OCI-LY1 (cell line): ENCODE data around the gene MAJIN.

Experiments used
- H2AFZ ChIP-seq: fragments of 200-600 bp; sonication (generic), shearing (Covaris generic); 2 replicates; pipeline ENCODE4 v1.6.0; 2014; ENCODE audit warnings: antibody characterized with exemption, mild to moderate bottlenecking, low read length
- H3F3A ChIP-seq: fragments of 200-600 bp; sonication (generic), shearing (Covaris generic); 2 replicates; pipeline ENCODE4 v1.6.0; 2014; ENCODE audit warnings: mild to moderate bottlenecking, antibody characterized with exemption, low read length, moderate library complexity; ENCODE audit not compliant: insufficient read depth
- H3K27ac ChIP-seq: fragments of 200-600 bp; sonication (generic); 2 replicates; pipeline ENCODE4 v1.5.1; 2014; ENCODE audit warnings: low read length, mixed run types, mild to moderate bottlenecking, low read depth; ENCODE audit not compliant: poor library complexity, severe bottlenecking
- H3K27me3 ChIP-seq: fragments of 200-600 bp; sonication (generic); 2 replicates; pipeline ENCODE4 v1.6.0; 2014; ENCODE audit warnings: antibody characterized with exemption, mild to moderate bottlenecking, low read length, moderate library complexity; ENCODE audit not compliant: insufficient read depth
- H3K36me3 ChIP-seq: fragments of 200-600 bp; sonication (generic); 2 replicates; pipeline ENCODE4 v1.6.1; 2014; ENCODE audit warnings: mild to moderate bottlenecking, antibody characterized with exemption, low read length, moderate library complexity, mixed read lengths; ENCODE audit not compliant: insufficient read depth
- H3K4me1 ChIP-seq: fragments of 200-600 bp; sonication (generic); 2 replicates; pipeline ENCODE4 v1.5.1; 2014; ENCODE audit warnings: mild to moderate bottlenecking, low read length, moderate library complexity; ENCODE audit not compliant: insufficient read depth, severe bottlenecking
- H3K4me2 ChIP-seq: fragments of 200-600 bp; sonication (generic), shearing (Covaris generic); 2 replicates; pipeline ENCODE4 v1.6.1; 2014; ENCODE audit warnings: low read length
- H3K4me3 ChIP-seq: fragments of 200-600 bp; sonication (generic); 2 replicates; pipeline ENCODE4 v1.5.1; 2014; ENCODE audit warnings: low read length, low read depth, mild to moderate bottlenecking, mixed read lengths; ENCODE audit not compliant: poor library complexity, severe bottlenecking
- H3K79me2 ChIP-seq: fragments of 200-600 bp; shearing (Covaris generic); 2 replicates; pipeline ENCODE4 v1.6.1; 2016; ENCODE audit warnings: mixed run types, low read length, mixed read lengths; ENCODE audit not compliant: insufficient read depth
- H3K9ac ChIP-seq: fragments of 200-600 bp; sonication (generic), shearing (Covaris generic); 2 replicates; pipeline ENCODE4 v1.6.1; 2014; ENCODE audit warnings: mild to moderate bottlenecking, low read length, mixed read lengths
- H3K9me2 ChIP-seq: fragments of 200-600 bp; sonication (generic), shearing (Covaris generic); 2 replicates; pipeline ENCODE4 v1.6.1; 2014; ENCODE audit warnings: low read depth, mild to moderate bottlenecking, low read length, mixed read lengths
- H3K9me3 ChIP-seq: fragments of 200-600 bp; shearing (Covaris generic); 2 replicates; pipeline ENCODE4 v1.6.1; 2014; ENCODE audit warnings: low read length, mixed read lengths
- H4K20me1 ChIP-seq: fragments of 200-600 bp; sonication (generic), shearing (Covaris generic); 2 replicates; pipeline ENCODE4 v1.6.0; 2016; ENCODE audit warnings: mild to moderate bottlenecking, low read length; ENCODE audit not compliant: insufficient read depth
- EZH2 ChIP-seq: fragments of 200-600 bp; sonication (generic), shearing (Covaris generic); IDR thresholded peaks from 2 replicates; pipeline ENCODE4 v1.8.0; 2017; ENCODE audit warnings: borderline replicate concordance, mixed run types, mild to moderate bottlenecking, antibody characterized with exemption, low read length, moderate library complexity, mixed read lengths
- TF ChIP-seq, protein P1 (sequence below): fragments of 200-600 bp; sonication (generic), shearing (Covaris generic); IDR thresholded peaks from 2 replicates; pipeline ENCODE4 v1.5.1; 2017; ENCODE audit warnings: mild to moderate bottlenecking, antibody characterized with exemption, low read length, moderate library complexity, mixed read lengths

The MAJIN gene

DNA sequence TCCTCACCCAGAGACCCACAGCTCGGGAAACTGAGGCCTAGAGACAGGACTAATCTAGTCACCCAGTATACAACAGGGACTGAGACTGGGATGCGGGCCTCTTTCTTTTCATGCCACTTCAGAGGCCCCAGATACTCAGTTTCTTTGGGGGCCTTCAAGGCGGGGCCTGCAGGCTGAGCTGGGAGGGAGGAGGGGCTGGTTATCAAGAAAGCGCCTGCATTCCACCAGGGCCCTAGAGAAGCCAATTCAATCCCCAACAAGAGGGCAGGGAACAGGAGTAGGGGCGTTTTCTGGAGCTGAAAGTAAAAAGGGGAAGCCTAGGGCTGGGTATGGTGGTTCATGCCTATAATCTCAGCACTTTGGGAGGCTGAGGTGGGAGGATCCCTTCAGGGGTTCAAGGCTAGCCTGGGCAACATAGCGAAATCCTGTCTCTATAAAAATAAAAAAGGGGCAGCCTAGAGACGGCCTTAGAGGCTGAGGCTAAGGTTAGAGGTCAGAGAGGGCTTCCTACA, 56.5 kb downstream of the MAJIN start:
- peak overlapping the region; percentile 96 for H3K4me2 ChIP-seq
- no peak for TF ChIP-seq EZH2
- TF ChIP-seq, protein P1, sequence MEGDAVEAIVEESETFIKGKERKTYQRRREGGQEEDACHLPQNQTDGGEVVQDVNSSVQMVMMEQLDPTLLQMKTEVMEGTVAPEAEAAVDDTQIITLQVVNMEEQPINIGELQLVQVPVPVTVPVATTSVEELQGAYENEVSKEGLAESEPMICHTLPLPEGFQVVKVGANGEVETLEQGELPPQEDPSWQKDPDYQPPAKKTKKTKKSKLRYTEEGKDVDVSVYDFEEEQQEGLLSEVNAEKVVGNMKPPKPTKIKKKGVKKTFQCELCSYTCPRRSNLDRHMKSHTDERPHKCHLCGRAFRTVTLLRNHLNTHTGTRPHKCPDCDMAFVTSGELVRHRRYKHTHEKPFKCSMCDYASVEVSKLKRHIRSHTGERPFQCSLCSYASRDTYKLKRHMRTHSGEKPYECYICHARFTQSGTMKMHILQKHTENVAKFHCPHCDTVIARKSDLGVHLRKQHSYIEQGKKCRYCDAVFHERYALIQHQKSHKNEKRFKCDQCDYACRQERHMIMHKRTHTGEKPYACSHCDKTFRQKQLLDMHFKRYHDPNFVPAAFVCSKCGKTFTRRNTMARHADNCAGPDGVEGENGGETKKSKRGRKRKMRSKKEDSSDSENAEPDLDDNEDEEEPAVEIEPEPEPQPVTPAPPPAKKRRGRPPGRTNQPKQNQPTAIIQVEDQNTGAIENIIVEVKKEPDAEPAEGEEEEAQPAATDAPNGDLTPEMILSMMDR: no peak
- H3K9me3 ChIP-seq: no peaks in the 10 kb centered on the region
- H3K9ac ChIP-seq: peak overlapping the region; percentile 95
- no peaks in the 10 kb centered on the region for H3K27me3 ChIP-seq
- H3K4me3 ChIP-seq: peak overlapping the region; percentile 89
- H3K79me2 ChIP-seq: no peaks in the 10 kb centered on the region
- peaks cover 38% of the 10 kb centered on the region for H3K4me1 ChIP-seq
- peak overlapping the region; percentile 62 for H3K27ac ChIP-seq
- no peaks in the 10 kb centered on the region for H3F3A ChIP-seq
- no peak overlapping the region for H2AFZ ChIP-seq
- peaks cover 22% of the 10 kb centered on the region for H3K36me3 ChIP-seq
- no peaks in the 10 kb centered on the region for H4K20me1 ChIP-seq
- H3K9me2 ChIP-seq: no peaks in the 10 kb centered on the region

DNA sequence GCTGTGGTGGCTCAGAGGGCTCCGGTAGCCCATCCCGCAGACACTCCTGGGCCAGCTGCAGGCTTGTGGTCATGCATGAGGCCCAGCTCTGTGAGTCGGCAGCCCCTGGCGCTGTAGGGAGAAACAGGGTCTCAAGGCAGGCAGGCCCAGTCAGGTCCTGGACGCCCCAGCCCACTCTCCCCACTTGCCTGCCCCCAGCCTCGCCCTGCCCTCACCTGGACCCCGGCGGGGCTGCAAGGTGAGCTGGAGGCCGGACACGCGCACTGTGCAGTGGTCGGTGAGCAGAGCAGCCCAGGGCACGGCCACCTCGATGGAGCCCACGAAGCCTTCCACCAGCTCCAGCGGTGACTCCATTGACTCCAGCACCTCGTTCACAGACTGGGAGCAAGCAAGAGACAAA, 57.8 kb downstream of the MAJIN start:
- Histone ChIP-seq H3K27ac (no peak overlapping the region), H3K4me3 (no peak overlapping the region), H3K36me3 (peaks cover 35% of the 10 kb centered on the region), H3K79me2 (no peaks in the 10 kb centered on the region), H3K4me1 (peaks cover 33% of the 10 kb centered on the region), H2AFZ (no peak overlapping the region), H3K9ac (no peak overlapping the region), H3K9me3 (no peaks in the 10 kb centered on the region), H3K4me2 (no peak overlapping the region), H3F3A (no peaks in the 10 kb centered on the region), H3K9me2 (no peaks in the 10 kb centered on the region), H3K27me3 (no peaks in the 10 kb centered on the region), H4K20me1 (no peaks in the 10 kb centered on the region)
- TF ChIP-seq EZH2: no peak
- TF ChIP-seq, protein P1: no peak

DNA sequence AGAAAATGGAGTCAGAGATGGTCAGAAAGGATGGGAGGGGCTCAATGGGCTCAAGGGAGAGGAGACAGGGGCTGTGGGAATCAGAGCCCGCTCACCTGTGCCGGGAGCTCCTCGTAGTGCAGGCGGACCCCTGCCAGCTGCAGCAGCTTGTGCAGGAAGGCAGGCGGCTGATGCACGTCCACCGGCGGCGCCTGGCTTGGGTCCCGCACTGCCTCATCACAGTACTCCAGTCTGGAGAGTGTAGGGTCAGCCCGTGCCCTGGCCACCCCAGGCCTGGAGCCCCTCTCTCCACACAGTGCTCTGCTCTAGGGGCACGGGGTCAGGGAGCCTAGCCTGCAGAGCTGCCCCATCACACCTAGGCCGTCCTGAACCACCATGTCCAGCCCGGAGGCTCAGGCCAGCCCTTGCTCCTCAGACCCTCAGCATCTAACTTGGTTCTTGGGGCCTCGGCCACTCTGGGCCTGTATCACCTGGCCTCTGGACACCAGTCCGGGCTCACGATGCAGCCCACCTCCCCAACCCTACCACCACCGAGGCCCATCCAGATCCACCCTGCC, 58.7 kb downstream of the MAJIN start:
- peaks cover 42% of the 10 kb centered on the region for H3K36me3 ChIP-seq

More for the DNA sequence above, 58.7 kb downstream of the MAJIN start:
- H3K27me3 ChIP-seq: no peaks in the 10 kb centered on the region
- H3K9me3 ChIP-seq: no peaks in the 10 kb centered on the region
- H3K9ac ChIP-seq: no peak overlapping the region
- H3F3A ChIP-seq: no peaks in the 10 kb centered on the region
- no peaks in the 10 kb centered on the region for H3K79me2 ChIP-seq
- H3K4me3 ChIP-seq: no peak overlapping the region
- TF ChIP-seq, protein P1: no peak
- no peak for TF ChIP-seq EZH2
- no peak overlapping the region for H2AFZ ChIP-seq
- H3K9me2 ChIP-seq: no peaks in the 10 kb centered on the region
- H3K27ac ChIP-seq: no peak overlapping the region
- H4K20me1 ChIP-seq: no peaks in the 10 kb centered on the region
- no peak overlapping the region for H3K4me2 ChIP-seq
- peaks cover 24% of the 10 kb centered on the region for H3K4me1 ChIP-seq
